ENCODE results near the gene CFAP161. TPM values are rescaled to one million over a fixed set of nuclear protein-coding genes. Genes with fewer than 3 reads are reported as not detected.
A peak's percentile ranks its signal among the peaks of the same experiment; 100 is the strongest.

CFAP161 gene
- total and polyA plus RNA-seq, 9 of the 15 experiments (the other 6 are each of a cell fraction or from before 2014, with no cell fraction given): 25.8 to 83.3 (median 75.6) TPM

DNA sequence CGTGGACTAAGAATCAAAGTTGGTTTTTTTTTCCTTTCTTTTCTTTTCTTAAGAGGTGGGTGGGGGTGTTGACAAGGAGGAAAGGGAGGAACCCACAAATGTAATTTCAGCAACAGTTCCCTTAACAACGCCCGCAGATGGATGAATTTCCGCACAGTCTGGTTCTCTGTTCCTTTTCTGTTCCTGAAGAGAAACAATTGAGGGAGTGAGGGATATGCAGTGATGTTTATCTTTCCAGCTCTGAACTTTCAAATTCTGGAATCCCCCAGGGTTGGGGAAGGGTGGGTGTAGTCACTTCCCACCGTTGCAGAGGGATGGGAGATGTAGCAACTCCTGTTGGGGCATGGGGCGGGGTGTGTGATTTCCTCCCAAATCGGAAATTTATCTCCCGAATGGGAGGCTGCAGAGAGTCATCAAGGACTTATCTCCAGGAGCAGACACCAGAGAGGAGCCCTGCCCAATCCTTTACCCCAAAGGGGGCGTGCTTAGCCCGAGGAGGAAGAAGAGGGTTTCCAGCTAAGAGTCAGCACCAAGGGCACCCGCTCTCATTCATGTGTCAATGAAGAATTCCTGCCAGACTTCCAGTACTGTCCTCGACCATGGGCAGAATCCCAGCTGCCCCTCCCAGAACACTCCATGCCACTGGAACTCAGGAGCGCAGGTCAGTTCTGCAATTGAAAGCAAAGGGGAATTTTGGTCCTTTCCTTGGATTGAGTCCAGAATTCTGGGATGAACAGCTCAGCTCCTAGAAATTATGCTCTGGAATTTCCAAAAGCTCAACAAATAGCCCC is 35.0 kb upstream of the CFAP161 start (continued):
- TF ChIP-seq PHB (CRISPR knock-in tag; IDR thresholded peaks at IDR 0.05) (no peak), TRIM24 (IDR thresholded peaks at IDR 0.05) (peak in 1 of 2 experiments; percentile 55; a peak in 1 of 4 replicates), DIDO1 (tag; IDR thresholded peaks at IDR 0.05; ENCODE audit: low read depth) (no peak), CREBBP (IDR thresholded peaks at IDR 0.05; ENCODE audit: low read depth, low read length) (no peak), KAT7 (CRISPR knock-in tag; IDR thresholded peaks at IDR 0.05; ENCODE audit: borderline replicate concordance) (no peak), ZNF764 (CRISPR knock-in tag; IDR thresholded peaks at IDR 0.05; ENCODE audit: low read depth) (no peak), CBFB (CRISPR knock-in tag; IDR thresholded peaks at IDR 0.05) (no peak), ZNF830 (CRISPR knock-in tag; IDR thresholded peaks at IDR 0.05) (no peak), ZFX (CRISPR knock-in tag; IDR thresholded peaks at IDR 0.05) (no peak), TGIF2 (CRISPR knock-in tag; IDR thresholded peaks at IDR 0.05) (no peak), THRAP3 (IDR thresholded peaks at IDR 0.05; ENCODE audit: borderline replicate concordance) (no peak), EP400 (IDR thresholded peaks at IDR 0.05) (no peak), FOSL1 (tag; conservative IDR thresholded peaks at IDR 0.05) (peak; percentile 64), STAG1 (CRISPR knock-in tag; IDR thresholded peaks at IDR 0.05; ENCODE audit: borderline replicate concordance) (no peak), LEF1 (IDR thresholded peaks at IDR 0.05) (peak; percentile 69), RNF2 (IDR thresholded peaks at IDR 0.05) (0 out of 2 replicates have a peak, but pooled peaks have one; percentile 10), COPS2 (conservative IDR thresholded peaks at IDR 0.05) (no peak)
- TF ChIP-seq, protein P1, sequence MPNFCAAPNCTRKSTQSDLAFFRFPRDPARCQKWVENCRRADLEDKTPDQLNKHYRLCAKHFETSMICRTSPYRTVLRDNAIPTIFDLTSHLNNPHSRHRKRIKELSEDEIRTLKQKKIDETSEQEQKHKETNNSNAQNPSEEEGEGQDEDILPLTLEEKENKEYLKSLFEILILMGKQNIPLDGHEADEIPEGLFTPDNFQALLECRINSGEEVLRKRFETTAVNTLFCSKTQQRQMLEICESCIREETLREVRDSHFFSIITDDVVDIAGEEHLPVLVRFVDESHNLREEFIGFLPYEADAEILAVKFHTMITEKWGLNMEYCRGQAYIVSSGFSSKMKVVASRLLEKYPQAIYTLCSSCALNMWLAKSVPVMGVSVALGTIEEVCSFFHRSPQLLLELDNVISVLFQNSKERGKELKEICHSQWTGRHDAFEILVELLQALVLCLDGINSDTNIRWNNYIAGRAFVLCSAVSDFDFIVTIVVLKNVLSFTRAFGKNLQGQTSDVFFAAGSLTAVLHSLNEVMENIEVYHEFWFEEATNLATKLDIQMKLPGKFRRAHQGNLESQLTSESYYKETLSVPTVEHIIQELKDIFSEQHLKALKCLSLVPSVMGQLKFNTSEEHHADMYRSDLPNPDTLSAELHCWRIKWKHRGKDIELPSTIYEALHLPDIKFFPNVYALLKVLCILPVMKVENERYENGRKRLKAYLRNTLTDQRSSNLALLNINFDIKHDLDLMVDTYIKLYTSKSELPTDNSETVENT (CRISPR knock-in tag; IDR thresholded peaks at IDR 0.05): no peak
- TF ChIP-seq, protein P2, sequence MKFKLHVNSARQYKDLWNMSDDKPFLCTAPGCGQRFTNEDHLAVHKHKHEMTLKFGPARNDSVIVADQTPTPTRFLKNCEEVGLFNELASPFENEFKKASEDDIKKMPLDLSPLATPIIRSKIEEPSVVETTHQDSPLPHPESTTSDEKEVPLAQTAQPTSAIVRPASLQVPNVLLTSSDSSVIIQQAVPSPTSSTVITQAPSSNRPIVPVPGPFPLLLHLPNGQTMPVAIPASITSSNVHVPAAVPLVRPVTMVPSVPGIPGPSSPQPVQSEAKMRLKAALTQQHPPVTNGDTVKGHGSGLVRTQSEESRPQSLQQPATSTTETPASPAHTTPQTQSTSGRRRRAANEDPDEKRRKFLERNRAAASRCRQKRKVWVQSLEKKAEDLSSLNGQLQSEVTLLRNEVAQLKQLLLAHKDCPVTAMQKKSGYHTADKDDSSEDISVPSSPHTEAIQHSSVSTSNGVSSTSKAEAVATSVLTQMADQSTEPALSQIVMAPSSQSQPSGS (CRISPR knock-in tag; IDR thresholded peaks at IDR 0.05): no peak
- TF ChIP-seq, protein P3, sequence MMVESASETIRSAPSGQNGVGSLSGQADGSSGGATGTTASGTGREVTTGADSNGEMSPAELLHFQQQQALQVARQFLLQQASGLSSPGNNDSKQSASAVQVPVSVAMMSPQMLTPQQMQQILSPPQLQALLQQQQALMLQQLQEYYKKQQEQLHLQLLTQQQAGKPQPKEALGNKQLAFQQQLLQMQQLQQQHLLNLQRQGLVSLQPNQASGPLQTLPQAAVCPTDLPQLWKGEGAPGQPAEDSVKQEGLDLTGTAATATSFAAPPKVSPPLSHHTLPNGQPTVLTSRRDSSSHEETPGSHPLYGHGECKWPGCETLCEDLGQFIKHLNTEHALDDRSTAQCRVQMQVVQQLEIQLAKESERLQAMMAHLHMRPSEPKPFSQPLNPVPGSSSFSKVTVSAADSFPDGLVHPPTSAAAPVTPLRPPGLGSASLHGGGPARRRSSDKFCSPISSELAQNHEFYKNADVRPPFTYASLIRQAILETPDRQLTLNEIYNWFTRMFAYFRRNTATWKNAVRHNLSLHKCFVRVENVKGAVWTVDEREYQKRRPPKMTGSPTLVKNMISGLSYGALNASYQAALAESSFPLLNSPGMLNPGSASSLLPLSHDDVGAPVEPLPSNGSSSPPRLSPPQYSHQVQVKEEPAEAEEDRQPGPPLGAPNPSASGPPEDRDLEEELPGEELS (CRISPR knock-in tag; IDR thresholded peaks at IDR 0.05; ENCODE audit: borderline replicate concordance): no peak
- TF ChIP-seq, protein P4, sequence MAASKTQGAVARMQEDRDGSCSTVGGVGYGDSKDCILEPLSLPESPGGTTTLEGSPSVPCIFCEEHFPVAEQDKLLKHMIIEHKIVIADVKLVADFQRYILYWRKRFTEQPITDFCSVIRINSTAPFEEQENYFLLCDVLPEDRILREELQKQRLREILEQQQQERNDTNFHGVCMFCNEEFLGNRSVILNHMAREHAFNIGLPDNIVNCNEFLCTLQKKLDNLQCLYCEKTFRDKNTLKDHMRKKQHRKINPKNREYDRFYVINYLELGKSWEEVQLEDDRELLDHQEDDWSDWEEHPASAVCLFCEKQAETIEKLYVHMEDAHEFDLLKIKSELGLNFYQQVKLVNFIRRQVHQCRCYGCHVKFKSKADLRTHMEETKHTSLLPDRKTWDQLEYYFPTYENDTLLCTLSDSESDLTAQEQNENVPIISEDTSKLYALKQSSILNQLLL (CRISPR knock-in tag; IDR thresholded peaks at IDR 0.05; ENCODE audit: borderline replicate concordance): no peak
